ENCODE data around the gene SDHB. TPM values are rescaled to one million over a fixed set of nuclear protein-coding genes. Genes with fewer than 3 reads are reported as not detected.

SDHB gene
- total and polyA plus RNA-seq, 2 of the 8 experiments (the other 6 are each of a cell fraction or from before 2014, with no cell fraction given) = 84.0 to 98.7 TPM

- no peak for TF ChIP-seq CHD7 (IDR thresholded peaks at IDR 0.05; ENCODE audit: insufficient replicate concordance, low read length)
- no peak for TF ChIP-seq TEAD4 (IDR thresholded peaks at IDR 0.05; ENCODE audit: low read depth, low read length)
- TF ChIP-seq RAD21 (IDR thresholded peaks at IDR 0.05 in 1 of 2, conservative IDR thresholded peaks at IDR 0.05 in 1 of 2; ENCODE audit: low read depth in 2 of 2, low read length in 2 of 2) = no peak
- no peak for TF ChIP-seq SP2 (IDR thresholded peaks at IDR 0.05; ENCODE audit: low read length)
- no peak for TF ChIP-seq RXRA (IDR thresholded peaks at IDR 0.05; ENCODE audit: insufficient read depth, low read depth, low read length)
- TF ChIP-seq POU5F1 (IDR thresholded peaks at IDR 0.05; ENCODE audit: low read depth, low read length) = no peak
- TF ChIP-seq SIRT6 (IDR thresholded peaks at IDR 0.05; ENCODE audit: low read length) = no peak
- TF ChIP-seq RBBP5 (IDR thresholded peaks at IDR 0.05; ENCODE audit: borderline replicate concordance, low read depth, low read length) = no peak
- TF ChIP-seq KDM5A (IDR thresholded peaks at IDR 0.05; ENCODE audit: low read length) = no peak
- TF ChIP-seq E2F6 (IDR thresholded peaks at IDR 0.05) = no peak
- no peak for TF ChIP-seq SIX5 (IDR thresholded peaks at IDR 0.05; ENCODE audit: low read depth, low read length)
- TF ChIP-seq ASH2L (IDR thresholded peaks at IDR 0.05; ENCODE audit: low read length) = no peak
Observed at GRCh38 chr1:17024721-17025120, 29.1 kb downstream of the SDHB start (continued).
